A673 (cell line): ENCODE measurements around the gene PSMG1.

Experiments
- EZH2 ChIP-seq: fragments of 200-600 bp; sonication (generic); IDR thresholded peaks from 2 replicates; pipeline ENCODE4 v1.6.1; 2017; ENCODE audit warnings: borderline replicate concordance, low read depth, mild to moderate bottlenecking, mixed read lengths, antibody characterized with exemption, low read length; ENCODE audit not compliant: poor library complexity, severe bottlenecking
- TF ChIP-seq, protein P1 (sequence below): fragments of 300-800, 200-600 bp; sonication (generic); conservative IDR thresholded peaks from 2 replicates; pipeline ENCODE4 v1.5.1; 2017; ENCODE audit warnings: low read depth, mild to moderate bottlenecking, antibody characterized with exemption, low read length, moderate library complexity, mixed read lengths

DNA sequence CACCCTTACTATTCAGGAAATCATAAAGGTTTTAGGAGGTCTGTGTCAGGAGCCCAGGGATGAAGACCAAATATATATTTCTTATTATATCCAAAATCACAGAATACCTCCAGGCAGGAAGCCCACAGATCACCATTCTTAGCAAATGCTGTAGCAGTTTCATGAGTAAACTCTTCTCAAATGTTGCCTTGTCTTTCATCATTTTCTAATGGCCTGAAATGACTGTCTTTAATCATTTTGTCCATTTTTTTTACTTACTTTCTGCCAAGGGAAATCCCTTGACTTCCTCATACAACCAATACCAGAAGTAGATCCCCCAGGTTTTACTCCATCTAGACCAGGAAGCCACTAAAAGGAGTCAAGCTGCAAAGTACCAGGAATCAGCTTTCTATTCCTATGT is 32.4 kb downstream of the PSMG1 start:
- TF ChIP-seq, protein P1, sequence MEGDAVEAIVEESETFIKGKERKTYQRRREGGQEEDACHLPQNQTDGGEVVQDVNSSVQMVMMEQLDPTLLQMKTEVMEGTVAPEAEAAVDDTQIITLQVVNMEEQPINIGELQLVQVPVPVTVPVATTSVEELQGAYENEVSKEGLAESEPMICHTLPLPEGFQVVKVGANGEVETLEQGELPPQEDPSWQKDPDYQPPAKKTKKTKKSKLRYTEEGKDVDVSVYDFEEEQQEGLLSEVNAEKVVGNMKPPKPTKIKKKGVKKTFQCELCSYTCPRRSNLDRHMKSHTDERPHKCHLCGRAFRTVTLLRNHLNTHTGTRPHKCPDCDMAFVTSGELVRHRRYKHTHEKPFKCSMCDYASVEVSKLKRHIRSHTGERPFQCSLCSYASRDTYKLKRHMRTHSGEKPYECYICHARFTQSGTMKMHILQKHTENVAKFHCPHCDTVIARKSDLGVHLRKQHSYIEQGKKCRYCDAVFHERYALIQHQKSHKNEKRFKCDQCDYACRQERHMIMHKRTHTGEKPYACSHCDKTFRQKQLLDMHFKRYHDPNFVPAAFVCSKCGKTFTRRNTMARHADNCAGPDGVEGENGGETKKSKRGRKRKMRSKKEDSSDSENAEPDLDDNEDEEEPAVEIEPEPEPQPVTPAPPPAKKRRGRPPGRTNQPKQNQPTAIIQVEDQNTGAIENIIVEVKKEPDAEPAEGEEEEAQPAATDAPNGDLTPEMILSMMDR, result no peak
- TF ChIP-seq EZH2, result no peak
